HepG2 (cell line): ENCODE data around the gene BRIP1. TPM values are rescaled to one million over a fixed set of nuclear protein-coding genes. Genes with fewer than 3 reads are reported as not detected.

ENCODE experiments used
- MAFK ChIP-seq, 2 experiments: IDR thresholded peaks in 1 of 2; conservative IDR thresholded peaks in 1 of 2; 2 replicates each; pipeline ENCODE4 v1.6.1; 2011; ENCODE audit warnings: improper control_type of control experiment in 2 of 2, low read length in 2 of 2
- MEIS1 ChIP-seq: sonication (generic); formaldehyde crosslinking; IDR thresholded peaks from 2 replicates; pipeline ENCODE4 v1.9.0; 2021; ENCODE audit warnings: mild to moderate bottlenecking, missing genetic modification reagents, moderate library complexity, borderline replicate concordance
- STAG1 ChIP-seq: sonication (generic); formaldehyde crosslinking; IDR thresholded peaks from 2 replicates; pipeline ENCODE4 v1.4.0; 2020; ENCODE audit warnings: missing genetic modification reagents
- XBP1 ChIP-seq: sonication (generic); formaldehyde crosslinking; IDR thresholded peaks from 2 replicates; pipeline ENCODE4 v1.5.0; 2020; ENCODE audit warnings: missing genetic modification reagents
- ZBTB21 ChIP-seq: sonication (generic); formaldehyde crosslinking; IDR thresholded peaks from 2 replicates; pipeline ENCODE4 v1.4.0; 2020; ENCODE audit warnings: missing genetic modification reagents
- ZFAT ChIP-seq: sonication (generic); formaldehyde crosslinking; conservative IDR thresholded peaks from 2 replicates; pipeline ENCODE4 v1.8.1; 2023; ENCODE audit warnings: missing genetic modification reagents, inconsistent platforms
- ZNF251 ChIP-seq: sonication (generic); formaldehyde crosslinking; IDR thresholded peaks from 2 replicates; pipeline ENCODE4 v1.9.0; 2021; ENCODE audit warnings: mild to moderate bottlenecking, missing genetic modification reagents
- ZNF646 ChIP-seq: sonication (generic); formaldehyde crosslinking; IDR thresholded peaks from 2 replicates; pipeline ENCODE4 v1.9.0; 2021; ENCODE audit warnings: mild to moderate bottlenecking, missing genetic modification reagents
- polyA plus RNA-seq, 8 experiments: library from polyadenylated mRNA; depleted of rRNA in 3 of 8; stranded (reverse) in 7 of 8; unstranded in 1 of 8; fragments of >200 nt; fragmentation: Illumina TruSeq in 4 of 8; extraction: Trizol in 4 of 8; gene quantifications; 2 replicates each; pipeline versions ENCODE4 v1.2.1 to v1.2.3, GENCODE V29; 2011 to 2016; ENCODE audit warnings: low read depth in 4 of 8, missing spikeins in 1 of 8, mixed read lengths in 1 of 8; ENCODE audit not compliant: insufficient read depth in 1 of 8
- total RNA-seq, 5 experiments: library from RNA; depleted of rRNA; stranded (reverse); fragments of >200 nt; fragmentation: Illumina TruSeq; extraction: Trizol; gene quantifications; 2 replicates each; pipeline ENCODE4 v1.2.3, GENCODE V29; 2016; ENCODE audit warnings: low read depth in 1 of 5

Gene BRIP1
- total and polyA plus RNA-seq, 2 of the 13 experiments (the other 11 are each of a cell fraction or from before 2014, with no cell fraction given) = 3.8 to 27.7 TPM

GRCh38 chr17:61657338-61657737, 206.0 kb downstream of the BRIP1 start (continued):
- no peak for TF ChIP-seq ZNF646
- no peak for TF ChIP-seq XBP1 (CRISPR knock-in tag)
- TF ChIP-seq MAFK (conservative IDR thresholded peaks at IDR 0.05 in 1 of 2, IDR thresholded peaks at IDR 0.05 in 1 of 2; ENCODE audit: low read length in 2 of 2) = no peak
- no peak for TF ChIP-seq STAG1 (CRISPR knock-in tag)
- no peak for TF ChIP-seq MEIS1 (CRISPR knock-in tag)
- TF ChIP-seq ZNF251 = no peak
- TF ChIP-seq ZFAT (CRISPR knock-in tag) = no peak
- TF ChIP-seq ZBTB21 (CRISPR knock-in tag) = no peak
